ENCODE results near the gene MCRIP2. TPM values are rescaled to one million over a fixed set of nuclear protein-coding genes. Genes with fewer than 3 reads are reported as not detected.

Gene MCRIP2
- total and polyA plus RNA-seq, 2 of the 8 experiments (the other 6 are each of a cell fraction or from before 2014, with no cell fraction given) = 45.4 to 75.5 TPM

DNA sequence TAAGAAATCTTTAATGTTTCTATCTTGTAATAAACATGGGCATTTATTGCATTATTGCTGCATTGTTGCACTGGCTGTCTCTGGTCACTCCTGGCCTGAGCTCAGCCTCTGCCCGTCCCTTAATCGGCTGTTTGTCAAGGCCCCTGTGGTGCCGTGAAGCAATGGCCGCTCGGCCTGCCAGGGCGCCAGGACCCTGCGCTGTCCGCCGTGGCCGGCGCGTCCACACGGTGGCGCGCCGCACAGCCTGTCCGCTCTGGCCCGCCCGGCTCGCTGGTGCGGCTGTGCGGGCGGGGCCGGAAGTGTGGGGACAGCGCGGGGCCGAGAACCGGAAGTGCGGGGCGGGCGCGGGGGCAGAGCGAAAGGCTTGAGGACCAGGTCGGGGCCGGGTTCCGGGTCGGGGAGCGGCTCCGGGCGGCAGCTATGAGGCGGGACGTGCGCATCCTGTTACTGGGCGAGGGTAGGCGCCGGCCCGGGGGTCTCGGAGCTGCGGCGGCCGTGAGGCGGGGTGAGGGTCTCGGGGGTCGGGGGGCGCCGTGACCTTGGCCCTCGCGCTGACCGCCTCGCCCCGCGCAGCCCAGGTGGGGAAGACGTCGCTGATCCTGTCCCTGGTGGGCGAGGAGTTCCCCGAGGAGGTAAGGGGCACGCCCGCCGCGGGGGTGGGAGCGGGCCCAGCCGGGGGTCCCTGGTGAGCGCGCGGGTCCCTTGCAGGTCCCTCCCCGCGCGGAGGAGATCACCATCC, 26.3 kb downstream of the MCRIP2 start, which contains the start of gene RHOT2:
RHOT2 (plus strand) TSS at position 353 of the 739 bp plus-strand sequence; CDS start at position 421, 68 bp downstream.
- 0 out of 2 replicates have a peak within 1 kb of the TSS, but pooled peaks have one; percentile 32 for H2BK5ac ChIP-seq (ENCODE audit: low read depth, low read length)
- no peak for FAIRE-seq
- TF ChIP-seq YY1 (IDR thresholded peaks at IDR 0.05; ENCODE audit: low read depth, low read length) (peak; percentile 97), SP4 (IDR thresholded peaks at IDR 0.05; ENCODE audit: low read length) (0 out of 2 replicates have a peak, but pooled peaks have one; percentile 64), ZNF274 (IDR thresholded peaks at IDR 0.05; ENCODE audit: borderline replicate concordance, extremely low read depth, low read length) (no peak), SP1 (IDR thresholded peaks at IDR 0.05; ENCODE audit: low read depth, low read length) (peak; percentile 48; the same call in 1 of the 2 replicates), CREB1 (IDR thresholded peaks at IDR 0.05) (peak; percentile 66), JUN (IDR thresholded peaks at IDR 0.05; ENCODE audit: low read depth, low read length) (no peak), EGR1 (IDR thresholded peaks at IDR 0.05; ENCODE audit: borderline replicate concordance, low read depth, low read length) (peak; percentile 95), POU5F1 (IDR thresholded peaks at IDR 0.05; ENCODE audit: low read depth, low read length) (0 out of 2 replicates have a peak, but pooled peaks have one; percentile 4), GABPA (IDR thresholded peaks at IDR 0.05; ENCODE audit: borderline replicate concordance, insufficient read depth, low read length) (peak; percentile 98), RAD21 (IDR thresholded peaks at IDR 0.05 in 1 of 2, conservative IDR thresholded peaks at IDR 0.05 in 1 of 2; ENCODE audit: low read depth in 2 of 2, low read length in 2 of 2) (peak; percentile 34 to 65; a peak in 3 of 4 replicates)
- TF ChIP-seq, protein P1, sequence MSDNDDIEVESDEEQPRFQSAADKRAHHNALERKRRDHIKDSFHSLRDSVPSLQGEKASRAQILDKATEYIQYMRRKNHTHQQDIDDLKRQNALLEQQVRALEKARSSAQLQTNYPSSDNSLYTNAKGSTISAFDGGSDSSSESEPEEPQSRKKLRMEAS (IDR thresholded peaks at IDR 0.05) = peak; percentile 62

More for the DNA sequence above, 26.3 kb downstream of the MCRIP2 start, which contains the start of gene RHOT2:
- Histone ChIP-seq H2BK20ac (ENCODE audit: low read length) (no peak within 1 kb of the TSS), H3K4me2 (ENCODE audit: insufficient read depth in 1 of 2, low read depth in 2 of 2, low read length in 2 of 2) (peak within 1 kb of the TSS; percentile 46 to 83), H3K9ac (replicated peaks in 1 of 4; ENCODE audit: extremely low read depth in 1 of 4, low read depth in 3 of 4, low read length in 3 of 4) (peak within 1 kb of the TSS; percentile 38 to 75 (median 57)), H4K5ac (ENCODE audit: insufficient read length, low read depth, low read length) (no peak within 1 kb of the TSS), H3K23me2 (ENCODE audit: low read depth, low read length) (peaks cover 5% of the 10 kb centered on the region; the same call in 1 of the 2 replicates), H3K79me1 (ENCODE audit: low read depth, low read length) (peaks cover 13% of the 10 kb centered on the region), H3K27me3 (replicated peaks in 1 of 4; ENCODE audit: control insufficient read depth in 3 of 4, extremely low read depth in 1 of 4, insufficient read depth in 3 of 4, low read length in 3 of 4) (no peaks in the 10 kb centered on the region), H2BK12ac (ENCODE audit: low read depth, low read length) (peak within 1 kb of the TSS; percentile 53; the same call in 1 of the 2 replicates), H2BK120ac (replicated peaks; ENCODE audit: low read depth, low read length) (no peak within 1 kb of the TSS), H3K4me3 (ENCODE audit: extremely low read depth in 1 of 4, insufficient read depth in 2 of 4, low read depth in 3 of 4, low read length in 4 of 4) (peak within 1 kb of the TSS; percentile 71 to 89 (median 76)), H3K18ac (ENCODE audit: extremely low read depth, low read length) (no peak within 1 kb of the TSS; the same call in 1 of the 2 replicates), H3K27ac (ENCODE audit: low read depth, low read length) (peak within 1 kb of the TSS; percentile 23; the same call in 1 of the 2 replicates), H3K4ac (replicated peaks; ENCODE audit: insufficient read length, low read depth, low read length) (peak within 1 kb of the TSS; percentile 85), H2BK15ac (ENCODE audit: low read length) (peak within 1 kb of the TSS; percentile 46; the same call in 1 of the 2 replicates), H3K4me1 (replicated peaks in 1 of 4; ENCODE audit: control insufficient read depth in 3 of 4, insufficient read depth in 4 of 4, low read length in 3 of 4) (peaks cover 0 to 8% (median 5%) of the 10 kb centered on the region in 4 experiments; a peak in 5 of 7 replicates), H4K20me1 (replicated peaks in 1 of 2; ENCODE audit: control insufficient read depth in 1 of 2, insufficient read depth in 2 of 2, low read length in 2 of 2) (peaks cover 4 to 23% of the 10 kb centered on the region in 2 experiments), H3K9me3 (ENCODE audit: insufficient read depth in 2 of 2, low read depth in 1 of 2, low read length in 1 of 2) (no peaks in the 10 kb centered on the region), H3K14ac (ENCODE audit: insufficient read length) (no peak within 1 kb of the TSS), H2AFZ (ENCODE audit: low read length) (no peak within 1 kb of the TSS), H3K23ac (ENCODE audit: insufficient read length) (no peak within 1 kb of the TSS), H4K8ac (ENCODE audit: extremely low read depth, insufficient read depth, low read length) (peak within 1 kb of the TSS; percentile 89), H3K56ac (replicated peaks; ENCODE audit: insufficient read length, low read depth, low read length) (peak within 1 kb of the TSS; percentile 39), H3K36me3 (ENCODE audit: control insufficient read depth in 2 of 4, insufficient read depth in 4 of 4, low read length in 3 of 4) (peaks cover 11 to 37% (median 31%) of the 10 kb centered on the region in 4 experiments; a peak in 7 of 8 replicates), H2AK5ac (ENCODE audit: low read depth, low read length) (peak within 1 kb of the TSS; percentile 4; the same call in 1 of the 2 replicates), H4K91ac (replicated peaks; ENCODE audit: insufficient read length, low read length) (peak within 1 kb of the TSS; percentile 81), H3K79me2 (ENCODE audit: control insufficient read depth in 1 of 2, insufficient read depth in 2 of 2, low read length in 2 of 2) (peaks cover 0 to 13% of the 10 kb centered on the region in 2 experiments; a peak in 1 of 4 replicates)
- ChIA-PET CTCF (ENCODE audit: partially characterized antibody) (interaction anchor here (0.6 to 12.0 kb wide), 12 partner anchors 8 to 232 kb away, joined by 3 to 104 read pairs (median 4); partner anchors contain the start of genes JMJD8, WDR24 and WDR90), POLR2A (ENCODE audit: partially characterized antibody) (interaction anchor here (0.7 to 17.4 kb wide), 10 partner anchors 10 to 142 kb away, joined by 3 to 214 read pairs (median 4); partner anchors contain the start of genes JMJD8, RHBDL1, STUB1 and WDR90)
- 18% methylated on average over 7 of the region's 78 CpGs; no CpG with 5 or more reads in 1 of the 2 experiments for WGBS, 2 experiments (ENCODE audit: extremely low coverage in 1 of 2, insufficient coverage in 1 of 2, insufficient read length in 1 of 2, insufficient replicate concordance in 2 of 2, low coverage in 1 of 2, low lambda C conversion rate in 2 of 2, missing lambda C conversion rate in 1 of 2)
- DNase-seq (ENCODE audit: low read depth in 1 of 2, low spot score in 2 of 2) = peak; percentile 47 to 94

Data from H1 (cell line).